H9 (cell line): ENCODE measurements around the gene CSN1S1. TPM values are rescaled to one million over a fixed set of nuclear protein-coding genes. Genes with fewer than 3 reads are reported as not detected.

Experiments used
- DNase-seq: peaks from one replicate; pipeline ENCODE4 v3.0.0-alpha.2; 2017
- H2AFZ ChIP-seq: one replicate; pipeline ENCODE4 v1.6.1; 2013; ENCODE audit warnings: mild to moderate bottlenecking, low read length, control low read depth, moderate library complexity
- H2AK5ac ChIP-seq: 2 replicates; pipeline ENCODE4 v1.6.1; 2013; ENCODE audit warnings: low read length, control low read depth, mixed read lengths; ENCODE audit not compliant: insufficient read length
- H2BK120ac ChIP-seq: one replicate; pipeline ENCODE4 v1.6.1; 2013; ENCODE audit warnings: low read depth, mild to moderate bottlenecking, low read length, control low read depth, inconsistent platforms; ENCODE audit not compliant: poor library complexity, severe bottlenecking
- H2BK12ac ChIP-seq: 2 replicates; pipeline ENCODE4 v1.6.1; 2013; ENCODE audit warnings: low read length, control low read depth, mixed read lengths, low read depth; ENCODE audit not compliant: insufficient read length
- H2BK15ac ChIP-seq: 2 replicates; pipeline ENCODE4 v1.6.1; 2013; ENCODE audit warnings: low read depth, low read length, control low read depth
- H2BK20ac ChIP-seq: one replicate; pipeline ENCODE4 v1.6.1; 2013; ENCODE audit warnings: low read depth, mild to moderate bottlenecking, low read length, control low read depth, inconsistent platforms; ENCODE audit not compliant: poor library complexity, severe bottlenecking
- H2BK5ac ChIP-seq: 2 replicates; pipeline ENCODE4 v1.6.1; 2013; ENCODE audit warnings: low read length, control low read depth, mixed read lengths; ENCODE audit not compliant: insufficient read length
- H3K14ac ChIP-seq: 2 replicates; pipeline ENCODE4 v1.6.1; 2013; ENCODE audit warnings: low read length, control low read depth; ENCODE audit not compliant: insufficient read depth
- H3K18ac ChIP-seq: 2 replicates; pipeline ENCODE4 v1.6.1; 2013; ENCODE audit warnings: low read depth, mild to moderate bottlenecking, mixed read lengths, low read length, control low read depth; ENCODE audit not compliant: insufficient read length
- H3K23ac ChIP-seq: 2 replicates; pipeline ENCODE4 v1.6.1; 2013; ENCODE audit warnings: low read length, control low read depth, mixed read lengths, low read depth; ENCODE audit not compliant: insufficient read length
- H3K23me2 ChIP-seq: 2 replicates; pipeline ENCODE4 v1.6.1; 2013; ENCODE audit warnings: low read depth, mild to moderate bottlenecking, mixed read lengths, low read length, control low read depth; ENCODE audit not compliant: insufficient read length, poor library complexity, severe bottlenecking
- H3K27ac ChIP-seq: 2 replicates; pipeline ENCODE4 v1.5.1; 2013; ENCODE audit warnings: low read length, control low read depth, mixed read lengths, low read depth; ENCODE audit not compliant: insufficient read length
- H3K27me3 ChIP-seq: 2 replicates; pipeline ENCODE4 v1.6.1; 2013; ENCODE audit warnings: low read length, control low read depth, inconsistent platforms; ENCODE audit not compliant: insufficient read depth
- H3K4ac ChIP-seq: 2 replicates; pipeline ENCODE4 v1.6.1; 2013; ENCODE audit warnings: low read depth, mild to moderate bottlenecking, control low read depth, inconsistent platforms, low read length, moderate library complexity
- H3K4me1 ChIP-seq: 2 replicates; pipeline ENCODE4 v1.6.1; 2013; ENCODE audit warnings: low read length, control low read depth, inconsistent platforms; ENCODE audit not compliant: insufficient read depth
- H3K4me2 ChIP-seq: 2 replicates; pipeline ENCODE4 v1.6.1; 2013; ENCODE audit warnings: low read length, control low read depth, mixed read lengths; ENCODE audit not compliant: insufficient read length, insufficient read depth
- H3K56ac ChIP-seq: 2 replicates; pipeline ENCODE4 v1.6.1; 2013; ENCODE audit warnings: low read depth, mild to moderate bottlenecking, mixed read lengths, low read length, control low read depth; ENCODE audit not compliant: insufficient read length
- H3K79me1 ChIP-seq: 2 replicates; pipeline ENCODE4 v1.6.1; 2013; ENCODE audit warnings: low read depth, mild to moderate bottlenecking, moderate library complexity, low read length, control low read depth, inconsistent platforms; ENCODE audit not compliant: insufficient read depth, poor library complexity, severe bottlenecking
- H3K79me2 ChIP-seq: 2 replicates; pipeline ENCODE4 v1.6.1; 2013; ENCODE audit warnings: low read length, control low read depth, inconsistent platforms; ENCODE audit not compliant: insufficient read depth
- H3K9ac ChIP-seq: 2 replicates; pipeline ENCODE4 v1.6.1; 2013; ENCODE audit warnings: low read length, control low read depth, mixed read lengths; ENCODE audit not compliant: insufficient read length; ENCODE audit errors: extremely low read depth
- H3K9me3 ChIP-seq: one replicate; pipeline ENCODE4 v1.6.1; 2013; ENCODE audit warnings: low read depth, low read length, inconsistent platforms; ENCODE audit not compliant: control insufficient read depth
- H3T11ph ChIP-seq: one replicate; pipeline ENCODE4 v1.6.1; 2013; ENCODE audit warnings: mild to moderate bottlenecking, low read length, control low read depth, inconsistent platforms
- H4K20me1 ChIP-seq: one replicate; pipeline ENCODE4 v1.6.1; 2013; ENCODE audit not compliant: control insufficient read depth, insufficient read length, insufficient read depth
- H4K5ac ChIP-seq: 2 replicates; pipeline ENCODE4 v1.6.1; 2013; ENCODE audit warnings: low read depth, mild to moderate bottlenecking, mixed read lengths, low read length, control low read depth; ENCODE audit not compliant: insufficient read length
- H4K8ac ChIP-seq: replicated peaks from 2 replicates; pipeline ENCODE4 v1.6.1; 2013; ENCODE audit warnings: low read length, control low read depth, mixed read lengths, low read depth; ENCODE audit not compliant: insufficient read length
- H4K91ac ChIP-seq: 2 replicates; pipeline ENCODE4 v1.6.1; 2013; ENCODE audit warnings: low read depth, mild to moderate bottlenecking, moderate library complexity, mixed read lengths, low read length, control low read depth; ENCODE audit not compliant: insufficient read length
- H3K27ac Mint-ChIP-seq, 3 experiments: 2 replicates in 2 of 3; 3 replicates in 1 of 3; pipeline ENCODE4 v1.8.0; 2020 to 2021; ENCODE audit warnings: mixed read lengths in 3 of 3, mild to moderate bottlenecking in 1 of 3, moderate library complexity in 1 of 3
- H3K27me3 Mint-ChIP-seq: 2 replicates; pipeline ENCODE4 v1.8.0; 2021; ENCODE audit warnings: low read depth, mild to moderate bottlenecking, moderate library complexity, mixed read lengths
- H3K36me3 Mint-ChIP-seq, 3 experiments: 2 replicates in 2 of 3; 3 replicates in 1 of 3; pipeline ENCODE4 v1.8.0; 2020 to 2021; ENCODE audit warnings: low read depth in 3 of 3, mixed read lengths in 3 of 3; ENCODE audit not compliant: insufficient read depth in 1 of 3
- H3K4me1 Mint-ChIP-seq, 2 experiments: 2 replicates each; pipeline ENCODE4 v1.8.0; 2020; ENCODE audit warnings: mixed read lengths in 2 of 2
- H3K4me3 Mint-ChIP-seq, 2 experiments: 2 replicates in 1 of 2; 3 replicates in 1 of 2; pipeline ENCODE4 v1.8.0; 2020 to 2021; ENCODE audit warnings: mild to moderate bottlenecking in 2 of 2, mixed read lengths in 2 of 2, moderate library complexity in 1 of 2
- H3K9me3 Mint-ChIP-seq, 2 experiments: 2 replicates in 1 of 2; 3 replicates in 1 of 2; pipeline ENCODE4 v1.8.0; 2020; ENCODE audit warnings: mild to moderate bottlenecking in 2 of 2, mixed read lengths in 2 of 2, moderate library complexity in 1 of 2
- CTCF ChIP-seq: fragments of 200-600 bp; sonication (generic); conservative IDR thresholded peaks from 3 replicates; pipeline ENCODE4 v1.8.0; 2021; ENCODE audit warnings: antibody characterized with exemption, mild to moderate bottlenecking
- total RNA-seq: library from RNA; stranded (reverse); gene quantifications from 2 replicates; pipeline ENCODE4 v1.2.1, GENCODE V29; 2021

Gene CSN1S1
- total RNA-seq, 1 experiment from 2014 or later, result not detected

GRCh38 chr4:69936566-69936965, 5.7 kb downstream of the CSN1S1 start:
- Mint-ChIP-seq H3K27ac (no peak overlapping the region), H3K4me1 (no peaks in the 10 kb centered on the region), H3K27me3 (no peaks in the 10 kb centered on the region), H3K4me3 (no peak overlapping the region), H3K9me3 (no peaks in the 10 kb centered on the region), H3K36me3 (no peaks in the 10 kb centered on the region)
- no peak overlapping the region for H2AFZ ChIP-seq
- H4K5ac ChIP-seq, result no peak overlapping the region
- H3K79me2 ChIP-seq, result no peaks in the 10 kb centered on the region
- H3K56ac ChIP-seq, result no peak overlapping the region
- H3K23ac ChIP-seq, result no peak overlapping the region
- H3K14ac ChIP-seq, result no peak overlapping the region
- H2BK15ac ChIP-seq, result no peak overlapping the region
- no peak overlapping the region for H3K4ac ChIP-seq
- no peak overlapping the region for H2AK5ac ChIP-seq
- H3K23me2 ChIP-seq, result no peaks in the 10 kb centered on the region
- H3K9ac ChIP-seq, result no peak overlapping the region
- no peaks in the 10 kb centered on the region for H3K27me3 ChIP-seq
- H4K8ac ChIP-seq, result no peak overlapping the region
- H3K9me3 ChIP-seq, result no peaks in the 10 kb centered on the region
- no peak overlapping the region for H2BK20ac ChIP-seq
- H2BK5ac ChIP-seq, result no peak overlapping the region
- H4K20me1 ChIP-seq, result no peaks in the 10 kb centered on the region
- H3K4me1 ChIP-seq, result no peaks in the 10 kb centered on the region
- TF ChIP-seq CTCF, result no peak
- no peaks in the 10 kb centered on the region for H3K79me1 ChIP-seq
- H2BK120ac ChIP-seq, result no peak overlapping the region
- no peak overlapping the region for H3K4me2 ChIP-seq
- no peak overlapping the region for H4K91ac ChIP-seq
- no peak for DNase-seq
- no peak overlapping the region for H3T11ph ChIP-seq
- H3K18ac ChIP-seq, result no peak overlapping the region
- no peak overlapping the region for H3K27ac ChIP-seq
- no peak overlapping the region for H2BK12ac ChIP-seq
